HepG2 (cell line): Measurements from ENCODE around the gene HSCB. TPM values are rescaled to one million over a fixed set of nuclear protein-coding genes. Genes with fewer than 3 reads are reported as not detected.

Experiments
- AGO2 ChIP-seq: fragments of 200-400 bp; formaldehyde crosslinking; optimal IDR thresholded peaks from 2 replicates; pipeline ENCODE3; 2017; ENCODE audit warnings: mild to moderate bottlenecking, low read depth, low read length, moderate library complexity
- ATF7 ChIP-seq, 2 experiments: fragments of 450-650 bp in 1 of 2; sonication (generic) in 1 of 2; formaldehyde crosslinking in 1 of 2; IDR thresholded peaks; 2 replicates each; pipeline versions ENCODE4 v1.4.0 to v1.6.1; 2016 to 2020; ENCODE audit warnings: antibody characterized with exemption in 1 of 2, mild to moderate bottlenecking in 1 of 2, missing genetic modification reagents in 1 of 2
- KLF13 ChIP-seq: sonication (generic); formaldehyde crosslinking; IDR thresholded peaks from 2 replicates; pipeline ENCODE4 v1.4.0; 2020; ENCODE audit warnings: mild to moderate bottlenecking, missing genetic modification reagents
- KLF15 ChIP-seq: sonication (generic); formaldehyde crosslinking; IDR thresholded peaks from 2 replicates; pipeline ENCODE4 v1.8.1; 2023; ENCODE audit warnings: borderline replicate concordance, mild to moderate bottlenecking, inconsistent platforms, missing genetic modification reagents, mixed read lengths
- PHF5A ChIP-seq: IDR thresholded peaks from one replicate; pipeline ENCODE4 v1.6.1; 2018; ENCODE audit warnings: low read depth, missing genetic modification reagents; ENCODE audit not compliant: unreplicated experiment
- SETDB1 ChIP-seq: sonication (generic); formaldehyde crosslinking; IDR thresholded peaks from 2 replicates; pipeline ENCODE4 v1.5.1; 2020; ENCODE audit warnings: missing genetic modification reagents, mild to moderate bottlenecking, borderline replicate concordance
- SRF ChIP-seq: IDR thresholded peaks from 2 replicates; pipeline ENCODE4 v1.6.1; 2011; ENCODE audit warnings: mild to moderate bottlenecking, low read depth, low read length, moderate library complexity
- TP53 ChIP-seq: sonication (generic); formaldehyde crosslinking; conservative IDR thresholded peaks from 2 replicates; pipeline ENCODE4 v1.4.0; 2020; ENCODE audit warnings: missing genetic modification reagents
- ZBTB42 ChIP-seq: sonication (generic); formaldehyde crosslinking; IDR thresholded peaks from 2 replicates; pipeline ENCODE4 v1.5.0; 2020; ENCODE audit warnings: mild to moderate bottlenecking, missing genetic modification reagents
- ZNF564 ChIP-seq: sonication (generic); formaldehyde crosslinking; IDR thresholded peaks from 2 replicates; pipeline ENCODE4 v1.8.1; 2023; ENCODE audit warnings: mild to moderate bottlenecking, missing genetic modification reagents
- ZNF609 ChIP-seq: sonication (generic); formaldehyde crosslinking; IDR thresholded peaks from 2 replicates; pipeline ENCODE4 v1.4.0; 2020; ENCODE audit warnings: mild to moderate bottlenecking, missing genetic modification reagents, borderline replicate concordance
- ZXDC ChIP-seq: sonication (generic); formaldehyde crosslinking; IDR thresholded peaks from 2 replicates; pipeline ENCODE4 v1.5.0; 2020; ENCODE audit warnings: mild to moderate bottlenecking, missing genetic modification reagents
- polyA plus RNA-seq, 8 experiments: library from polyadenylated mRNA; depleted of rRNA in 3 of 8; stranded (reverse) in 7 of 8; unstranded in 1 of 8; fragments of >200 nt; fragmentation: Illumina TruSeq in 4 of 8; extraction: Trizol in 4 of 8; gene quantifications; 2 replicates each; pipeline versions ENCODE4 v1.2.1 to v1.2.3, GENCODE V29; 2011 to 2016; ENCODE audit warnings: low read depth in 4 of 8, missing spikeins in 1 of 8, mixed read lengths in 1 of 8; ENCODE audit not compliant: insufficient read depth in 1 of 8
- total RNA-seq, 5 experiments: library from RNA; depleted of rRNA; stranded (reverse); fragments of >200 nt; fragmentation: Illumina TruSeq; extraction: Trizol; gene quantifications; 2 replicates each; pipeline ENCODE4 v1.2.3, GENCODE V29; 2016; ENCODE audit warnings: low read depth in 1 of 5
- TF ChIP-seq, protein P1 (sequence below): sonication (generic); formaldehyde crosslinking; IDR thresholded peaks from 2 replicates; pipeline ENCODE4 v1.4.0; 2020; ENCODE audit warnings: missing genetic modification reagents, borderline replicate concordance
- TF ChIP-seq, protein P2 (sequence below): IDR thresholded peaks from 2 replicates; pipeline ENCODE4 v1.6.1; 2016; ENCODE audit warnings: low read depth

The HSCB gene
- total and polyA plus RNA-seq, 2 of the 13 experiments (the other 11 are each of a cell fraction or from before 2014, with no cell fraction given), result 15.4 to 20.9 TPM

DNA sequence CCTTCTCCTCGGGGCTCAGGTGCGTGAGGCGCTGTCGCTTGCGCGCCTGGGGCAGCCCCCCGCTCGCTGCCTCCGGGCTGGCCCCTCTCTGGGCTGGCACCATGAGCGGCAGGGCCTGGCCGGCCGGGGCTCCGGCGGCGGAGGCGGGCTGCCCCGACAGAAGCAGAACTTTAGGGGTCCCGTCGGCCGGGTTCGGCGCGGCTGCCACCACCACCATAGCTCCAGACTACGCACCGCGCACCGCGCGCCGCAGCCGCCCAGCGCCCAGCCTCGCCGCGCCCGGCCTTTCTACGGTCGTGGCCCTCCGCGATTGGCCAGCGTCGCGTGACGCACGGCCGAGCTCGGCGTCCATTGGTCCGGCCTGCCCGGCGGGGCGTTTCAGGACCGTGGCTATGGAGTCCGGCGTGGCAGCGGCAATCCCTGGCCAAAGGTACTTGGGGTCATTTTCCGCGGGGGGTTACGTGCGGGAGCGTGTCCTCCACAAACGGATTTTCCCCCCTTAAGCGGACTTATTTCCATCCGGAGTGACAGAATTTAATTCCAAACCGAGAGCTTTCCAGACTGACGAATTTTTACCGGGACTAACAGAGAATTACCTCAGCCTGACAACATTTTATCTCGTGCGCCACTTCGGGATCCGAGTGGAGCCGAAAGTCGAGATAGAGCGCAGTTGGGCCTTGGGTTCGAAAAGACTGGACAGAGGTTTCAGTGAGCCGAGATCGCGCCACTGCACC, 58.6 kb downstream of the HSCB start, which contains the start of gene XBP1 (continued):
- TF ChIP-seq ZXDC (CRISPR knock-in tag), result peak; percentile 75
- peak; percentile 49; the same call in 1 of the 2 replicates for TF ChIP-seq ZNF609 (CRISPR knock-in tag)
- no peak for TF ChIP-seq ATF7 (IDR thresholded peaks at IDR 0.05)
- peak; percentile 64 for TF ChIP-seq ATF7 (CRISPR knock-in tag; IDR thresholded peaks at IDR 0.05)
- no peak for TF ChIP-seq KLF15 (CRISPR knock-in tag)
- no peak; the same call in 1 of the 2 replicates for TF ChIP-seq KLF13 (CRISPR knock-in tag)
- TF ChIP-seq ZNF564, result peak; percentile 49; the same call in 1 of the 2 replicates
- TF ChIP-seq SRF, result no peak
- TF ChIP-seq, protein P1, sequence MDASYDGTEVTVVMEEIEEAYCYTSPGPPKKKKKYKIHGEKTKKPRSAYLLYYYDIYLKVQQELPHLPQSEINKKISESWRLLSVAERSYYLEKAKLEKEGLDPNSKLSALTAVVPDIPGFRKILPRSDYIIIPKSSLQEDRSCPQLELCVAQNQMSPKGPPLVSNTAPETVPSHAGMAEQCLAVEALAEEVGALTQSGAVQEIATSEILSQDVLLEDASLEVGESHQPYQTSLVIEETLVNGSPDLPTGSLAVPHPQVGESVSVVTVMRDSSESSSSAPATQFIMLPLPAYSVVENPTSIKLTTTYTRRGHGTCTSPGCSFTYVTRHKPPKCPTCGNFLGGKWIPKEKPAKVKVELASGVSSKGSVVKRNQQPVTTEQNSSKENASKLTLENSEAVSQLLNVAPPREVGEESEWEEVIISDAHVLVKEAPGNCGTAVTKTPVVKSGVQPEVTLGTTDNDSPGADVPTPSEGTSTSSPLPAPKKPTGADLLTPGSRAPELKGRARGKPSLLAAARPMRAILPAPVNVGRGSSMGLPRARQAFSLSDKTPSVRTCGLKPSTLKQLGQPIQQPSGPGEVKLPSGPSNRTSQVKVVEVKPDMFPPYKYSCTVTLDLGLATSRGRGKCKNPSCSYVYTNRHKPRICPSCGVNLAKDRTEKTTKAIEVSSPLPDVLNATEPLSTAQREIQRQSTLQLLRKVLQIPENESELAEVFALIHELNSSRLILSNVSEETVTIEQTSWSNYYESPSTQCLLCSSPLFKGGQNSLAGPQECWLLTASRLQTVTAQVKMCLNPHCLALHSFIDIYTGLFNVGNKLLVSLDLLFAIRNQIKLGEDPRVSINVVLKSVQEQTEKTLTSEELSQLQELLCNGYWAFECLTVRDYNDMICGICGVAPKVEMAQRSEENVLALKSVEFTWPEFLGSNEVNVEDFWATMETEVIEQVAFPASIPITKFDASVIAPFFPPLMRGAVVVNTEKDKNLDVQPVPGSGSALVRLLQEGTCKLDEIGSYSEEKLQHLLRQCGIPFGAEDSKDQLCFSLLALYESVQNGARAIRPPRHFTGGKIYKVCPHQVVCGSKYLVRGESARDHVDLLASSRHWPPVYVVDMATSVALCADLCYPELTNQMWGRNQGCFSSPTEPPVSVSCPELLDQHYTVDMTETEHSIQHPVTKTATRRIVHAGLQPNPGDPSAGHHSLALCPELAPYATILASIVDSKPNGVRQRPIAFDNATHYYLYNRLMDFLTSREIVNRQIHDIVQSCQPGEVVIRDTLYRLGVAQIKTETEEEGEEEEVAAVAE (CRISPR knock-in tag), result no peak; the same call in 1 of the 2 replicates
- no peak for TF ChIP-seq SETDB1 (CRISPR knock-in tag)
- TF ChIP-seq, protein P2, sequence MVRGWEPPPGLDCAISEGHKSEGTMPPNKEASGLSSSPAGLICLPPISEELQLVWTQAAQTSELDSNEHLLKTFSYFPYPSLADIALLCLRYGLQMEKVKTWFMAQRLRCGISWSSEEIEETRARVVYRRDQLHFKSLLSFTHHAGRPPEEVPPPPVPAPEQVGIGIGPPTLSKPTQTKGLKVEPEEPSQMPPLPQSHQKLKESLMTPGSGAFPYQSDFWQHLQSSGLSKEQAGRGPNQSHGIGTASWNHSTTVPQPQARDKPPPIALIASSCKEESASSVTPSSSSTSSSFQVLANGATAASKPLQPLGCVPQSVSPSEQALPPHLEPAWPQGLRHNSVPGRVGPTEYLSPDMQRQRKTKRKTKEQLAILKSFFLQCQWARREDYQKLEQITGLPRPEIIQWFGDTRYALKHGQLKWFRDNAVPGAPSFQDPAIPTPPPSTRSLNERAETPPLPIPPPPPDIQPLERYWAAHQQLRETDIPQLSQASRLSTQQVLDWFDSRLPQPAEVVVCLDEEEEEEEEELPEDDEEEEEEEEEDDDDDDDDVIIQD (CRISPR knock-in tag), result no peak
- peak; percentile 100 for TF ChIP-seq AGO2
- TF ChIP-seq ZBTB42, result 0 out of 2 replicates have a peak, but pooled peaks have one; percentile 25
- no peak for TF ChIP-seq TP53 (CRISPR knock-in tag)
- no peak for TF ChIP-seq PHF5A (CRISPR knock-in tag)
